ENCODE measurements around the gene NUP62.
A peak's percentile ranks its signal among the peaks of the same experiment; 100 is the strongest.

Gene NUP62

GRCh38 chr19:49895566-49896297 is 33.6 kb downstream of the NUP62 start:
- DNase-seq = no peak

DNA sequence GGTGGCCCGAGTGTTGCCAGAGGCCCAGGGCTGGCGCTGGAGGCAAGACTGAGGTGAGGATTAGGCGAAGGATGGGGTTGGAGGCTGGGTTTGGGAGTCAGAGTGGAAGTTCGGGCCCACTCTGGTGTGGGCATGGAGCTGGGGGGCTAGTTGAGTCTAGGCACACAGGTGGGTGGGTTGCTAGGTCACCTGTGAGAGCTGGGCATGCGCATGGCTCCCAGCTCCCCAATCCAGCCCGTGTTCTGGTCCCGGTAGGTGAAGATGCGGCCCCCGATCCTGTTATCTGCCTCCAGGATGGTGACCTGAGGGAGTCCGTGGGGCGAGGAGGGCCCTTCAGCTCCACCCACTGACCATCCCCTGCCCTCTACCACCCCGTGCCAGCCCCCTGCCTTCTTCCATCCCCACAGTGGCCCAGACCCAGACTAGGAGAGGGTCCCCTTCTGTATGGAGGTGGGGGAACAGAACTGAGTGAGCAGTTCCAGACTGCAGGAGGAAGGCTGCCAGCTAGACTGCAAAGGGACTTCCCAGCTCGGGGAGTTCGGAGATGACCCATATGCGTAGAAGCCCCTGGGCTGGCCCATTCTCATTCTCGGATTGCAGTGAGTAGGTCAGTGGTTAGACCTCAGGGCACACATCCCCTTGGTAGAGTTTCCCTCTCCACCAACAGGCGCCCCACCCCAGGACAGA is 34.3 kb downstream of the NUP62 start:
- no peak for DNase-seq

GRCh38 chr19:49894011-49894664 is 35.2 kb downstream of the NUP62 start:
- DNase-seq = no peak

DNA sequence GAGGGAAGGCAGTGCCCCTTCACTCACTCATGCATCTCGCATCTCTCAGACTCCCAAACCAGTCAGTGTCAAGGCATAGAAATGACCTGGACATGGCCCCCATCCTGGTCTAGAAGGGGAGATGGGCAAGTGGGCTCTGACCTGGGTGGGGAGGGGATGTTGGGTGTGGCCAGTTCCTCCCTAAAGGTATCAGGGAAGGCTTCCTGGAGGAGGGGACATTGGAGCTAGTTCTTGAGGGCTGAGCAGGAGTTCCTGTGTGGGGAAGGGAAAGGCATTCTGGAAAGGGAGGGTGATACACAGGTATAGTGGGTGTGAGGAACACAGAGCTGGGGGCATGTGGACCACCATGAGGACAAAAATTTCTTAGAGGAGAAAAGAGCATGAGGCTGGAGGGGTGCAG is 36.6 kb downstream of the NUP62 start:
- no peak for DNase-seq

- DNase-seq = no peak
Measured at GRCh38 chr19:49891393-49891792, 37.9 kb downstream of the NUP62 start.

DNA sequence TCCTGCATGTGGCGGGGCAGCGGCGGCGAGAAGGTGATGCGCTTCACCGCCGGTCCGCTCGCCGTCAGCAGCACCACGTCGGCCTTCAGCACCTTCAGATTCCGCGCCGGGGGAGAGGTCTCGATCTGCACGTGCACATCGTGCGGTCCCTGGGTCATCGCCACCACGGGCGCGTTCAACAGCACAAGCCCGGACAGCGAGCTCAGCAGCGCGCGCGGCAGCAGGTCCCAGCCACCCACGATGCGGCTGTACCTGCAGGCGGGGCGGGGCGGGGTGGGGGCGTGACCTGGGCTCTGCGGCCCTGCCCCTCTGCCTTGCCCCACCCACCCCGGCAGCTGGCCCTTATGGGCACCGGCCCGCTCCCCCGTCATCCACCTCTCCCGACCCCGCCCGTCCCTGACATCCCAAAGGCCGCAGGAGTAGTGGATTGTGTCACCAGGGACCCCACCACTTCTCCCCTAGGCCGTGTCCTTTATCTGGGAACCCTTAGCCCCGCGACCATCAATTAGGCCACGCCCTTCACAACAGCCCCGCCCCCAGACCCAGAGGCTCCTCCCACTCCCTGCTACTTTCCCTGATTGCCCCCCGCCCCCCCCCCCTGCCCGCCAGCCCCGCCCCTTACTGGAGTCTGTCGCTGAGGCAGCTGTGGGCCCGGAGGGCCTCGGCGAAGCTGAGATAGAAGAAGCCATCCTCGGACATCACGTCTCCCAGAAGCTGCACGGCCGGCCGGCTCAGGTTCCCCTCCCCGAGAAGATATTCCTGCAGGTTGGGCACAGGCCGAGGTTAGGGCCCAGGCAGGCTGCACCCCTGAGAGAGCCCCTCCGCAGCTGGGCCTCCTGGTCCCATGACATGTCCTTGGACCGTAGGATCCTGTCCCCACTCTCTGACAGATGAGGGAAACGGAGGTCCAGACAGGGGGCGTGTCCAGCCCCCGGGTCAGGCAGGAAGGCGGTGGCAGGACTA is 38.7 kb downstream of the NUP62 start:
- peak; percentile 84 for DNase-seq

DNA sequence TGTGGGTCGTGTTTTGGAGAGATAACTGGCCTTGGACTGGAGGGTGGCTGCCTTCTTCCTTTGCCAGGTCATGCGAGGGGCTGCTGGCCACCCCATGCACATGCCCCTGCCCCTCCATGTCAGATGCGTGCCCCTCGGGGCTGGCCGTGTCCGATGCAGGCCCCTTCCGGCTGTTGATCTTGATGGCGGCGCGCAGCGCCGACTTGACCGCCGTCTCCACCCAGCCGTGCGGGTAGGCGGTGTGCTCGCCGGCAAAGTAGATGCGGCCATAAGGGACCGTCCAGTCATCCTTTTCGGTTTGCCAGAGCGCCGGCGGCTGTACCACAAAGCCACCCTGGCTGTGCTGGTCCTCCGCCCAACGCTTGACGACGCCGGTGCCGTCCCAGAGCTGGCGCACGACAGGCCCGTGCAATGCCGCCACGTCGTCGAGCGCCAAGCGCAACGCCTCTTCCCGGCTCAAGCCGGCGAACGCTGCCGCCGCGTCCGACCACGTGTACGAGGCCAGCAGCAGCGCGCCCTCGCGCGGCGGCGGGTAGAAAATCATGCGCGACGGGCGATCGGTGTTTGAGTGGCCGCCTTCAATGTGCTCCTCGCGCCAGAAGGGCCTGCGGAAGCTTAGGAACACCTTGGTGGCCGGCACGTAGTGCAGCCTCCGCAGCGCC is 39.5 kb downstream of the NUP62 start:
- DNase-seq = peak; percentile 83

DNA sequence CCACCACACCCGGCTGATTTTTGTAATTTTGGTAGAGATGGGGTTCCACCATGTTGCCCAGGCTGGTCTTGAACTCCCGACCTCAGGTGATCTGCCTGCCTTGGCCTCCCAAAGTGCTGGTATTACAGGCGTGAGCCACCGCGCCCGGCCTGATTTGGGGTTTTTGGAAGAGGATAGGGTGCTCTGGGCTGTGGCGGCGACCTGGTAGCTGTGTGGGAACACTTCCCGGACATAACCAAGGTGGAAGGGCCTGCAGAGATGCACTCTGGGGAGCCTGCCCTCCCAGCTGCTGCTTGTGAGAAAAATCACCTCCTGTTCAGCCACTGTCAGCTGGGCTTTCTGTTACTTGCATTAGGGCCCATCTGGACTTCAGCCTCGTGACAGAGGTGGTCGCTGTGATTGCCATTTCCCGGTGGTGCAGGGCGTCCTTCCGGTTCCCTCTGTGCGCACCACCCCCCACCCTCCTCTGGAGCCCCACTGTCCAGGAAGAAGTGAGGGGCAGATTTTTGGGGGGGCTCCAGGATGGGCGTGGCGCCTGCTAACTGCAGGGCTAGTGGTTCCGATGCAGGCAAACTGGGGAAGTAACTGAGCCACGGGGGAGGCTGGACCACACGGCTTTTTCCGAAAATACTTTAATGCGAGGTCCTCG is 40.1 kb downstream of the NUP62 start:
- DNase-seq = no peak

GRCh38 chr19:49888510-49888824 is 40.8 kb downstream of the NUP62 start:
- no peak for DNase-seq

GRCh38 chr19:49887665-49888509 is 41.4 kb downstream of the NUP62 start:
- DNase-seq = no peak

DNA sequence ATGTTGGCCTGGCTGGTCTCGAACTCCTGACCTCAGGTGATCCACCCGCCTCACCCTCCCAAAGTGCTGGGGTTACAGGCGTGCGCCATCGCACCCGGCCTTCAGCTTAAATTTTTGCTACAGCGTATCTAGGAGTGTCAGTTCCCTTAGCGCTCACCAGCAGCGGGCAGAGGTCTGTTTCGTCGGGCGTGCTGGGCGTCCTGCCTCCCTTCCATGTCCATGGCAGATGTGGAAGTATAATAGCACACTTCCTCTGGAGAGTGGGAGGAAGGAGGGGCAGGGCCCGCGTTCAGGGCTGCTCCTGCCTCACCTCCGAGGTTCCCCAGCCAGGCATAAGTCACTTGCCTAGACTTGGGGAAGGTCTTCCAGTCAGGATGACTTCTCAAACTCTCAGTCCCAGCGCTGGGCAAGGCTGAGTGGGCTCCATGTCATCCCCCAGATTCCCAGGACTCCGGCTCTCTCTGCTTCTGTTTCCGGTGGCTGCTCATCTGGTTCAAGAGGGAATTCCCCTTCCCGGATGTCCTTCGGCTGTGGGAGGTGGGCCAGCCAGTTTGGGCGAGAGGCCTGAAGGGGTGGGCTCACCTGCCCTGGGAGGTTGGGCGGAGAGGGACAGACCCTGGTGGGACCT is 42.2 kb downstream of the NUP62 start:
- no peak for DNase-seq

DNA sequence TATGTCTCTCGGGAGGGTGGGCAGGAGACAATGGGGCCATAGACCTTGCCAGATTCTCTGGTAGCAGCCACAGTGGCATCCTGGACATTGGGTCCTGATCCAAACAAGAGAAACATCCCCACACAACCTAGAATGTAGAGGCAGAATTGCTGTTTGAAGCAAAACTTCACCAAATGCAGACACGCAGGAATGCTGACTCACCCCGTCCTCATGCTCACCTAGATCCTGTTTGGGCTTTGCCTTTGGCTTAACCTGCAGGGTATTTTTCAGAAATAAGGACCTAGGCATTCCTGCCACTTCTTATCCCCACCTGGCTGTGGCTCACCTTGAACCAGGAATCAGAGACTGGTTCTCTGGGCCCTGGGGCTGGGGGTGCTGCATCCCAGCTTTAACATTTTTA is 44.5 kb downstream of the NUP62 start:
- no peak for DNase-seq

DNA sequence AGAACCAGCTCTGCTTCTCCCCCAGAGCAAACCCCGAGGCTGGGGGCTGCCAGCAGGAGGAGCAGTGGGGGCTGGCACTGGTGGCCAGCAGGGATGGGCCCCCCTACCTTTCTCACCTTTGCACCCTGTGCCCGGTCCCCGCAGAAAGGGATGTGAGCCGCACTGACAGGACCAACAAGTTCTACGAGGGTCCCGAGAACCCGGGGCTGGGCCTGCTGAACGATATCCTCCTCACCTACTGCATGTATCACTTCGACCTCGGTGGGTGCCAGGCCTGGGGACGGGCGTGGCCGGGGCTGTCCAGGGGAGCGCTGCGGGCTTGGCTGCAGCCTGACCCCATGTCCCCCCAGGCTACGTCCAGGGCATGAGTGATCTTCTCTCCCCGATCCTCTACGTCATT is 45.2 kb downstream of the NUP62 start:
- DNase-seq = no peak

- no peak for DNase-seq
Measured at GRCh38 chr19:49883094-49883493, 46.2 kb downstream of the NUP62 start.

DNA sequence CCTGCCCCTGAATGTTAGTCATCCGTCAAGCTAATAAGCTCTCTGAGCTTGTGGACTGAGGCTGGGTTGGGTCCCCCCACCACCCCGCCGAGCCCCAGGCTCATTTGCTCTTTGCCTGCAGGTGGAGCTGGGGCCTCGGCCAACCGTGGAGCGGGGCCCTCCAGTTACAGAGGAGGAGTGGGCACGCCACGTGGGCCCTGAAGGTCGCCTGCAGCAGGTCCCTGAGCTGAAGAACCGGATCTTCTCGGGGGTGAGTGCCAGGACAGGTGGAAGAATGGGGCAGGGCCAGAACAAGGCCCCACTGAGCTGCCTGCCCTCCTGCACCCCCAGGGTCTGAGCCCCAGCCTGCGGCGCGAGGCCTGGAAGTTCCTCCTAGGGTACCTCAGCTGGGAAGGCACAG is 46.7 kb downstream of the NUP62 start:
- DNase-seq = no peak

GRCh38 chr19:49881672-49882394 is 47.5 kb downstream of the NUP62 start:
- DNase-seq = no peak

GRCh38 chr19:49881186-49881585 is 48.1 kb downstream of the NUP62 start:
- no peak for DNase-seq

DNA sequence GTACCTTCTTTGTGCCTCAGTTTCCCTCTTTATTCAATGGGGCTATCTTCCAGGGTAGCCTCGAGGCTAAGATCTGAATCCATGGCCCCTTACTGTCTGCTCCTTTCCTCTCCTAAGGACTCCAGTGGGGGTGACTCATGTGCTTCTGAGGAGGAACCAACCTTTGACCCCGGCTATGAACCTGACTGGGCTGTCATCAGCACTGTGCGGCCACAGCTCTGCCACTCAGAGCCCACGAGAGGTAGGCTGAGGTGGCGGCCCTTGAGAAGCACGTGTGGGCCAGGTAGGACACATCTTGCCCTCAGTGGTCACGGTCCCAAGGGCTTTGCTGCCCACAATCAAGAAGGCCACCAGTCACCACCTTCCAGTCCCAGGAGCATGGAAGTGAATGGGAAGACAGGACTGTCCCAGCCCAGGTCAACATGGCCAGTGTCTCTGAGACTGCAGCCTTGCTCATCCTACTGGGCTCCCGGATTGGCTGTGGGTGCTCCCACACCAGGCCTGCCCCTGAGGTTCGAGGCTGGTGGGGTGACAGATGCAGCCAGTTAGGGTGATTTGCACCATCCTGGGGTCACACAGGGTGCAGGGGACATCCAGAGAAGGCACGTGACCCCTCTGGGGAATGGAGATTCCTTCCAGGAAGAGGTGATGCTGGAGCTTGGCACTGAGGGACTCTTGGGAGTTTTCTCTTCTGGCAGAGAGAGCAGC is 49.0 kb downstream of the NUP62 start:
- no peak for DNase-seq
